ENCODE results near the gene IRF8.

DNA sequence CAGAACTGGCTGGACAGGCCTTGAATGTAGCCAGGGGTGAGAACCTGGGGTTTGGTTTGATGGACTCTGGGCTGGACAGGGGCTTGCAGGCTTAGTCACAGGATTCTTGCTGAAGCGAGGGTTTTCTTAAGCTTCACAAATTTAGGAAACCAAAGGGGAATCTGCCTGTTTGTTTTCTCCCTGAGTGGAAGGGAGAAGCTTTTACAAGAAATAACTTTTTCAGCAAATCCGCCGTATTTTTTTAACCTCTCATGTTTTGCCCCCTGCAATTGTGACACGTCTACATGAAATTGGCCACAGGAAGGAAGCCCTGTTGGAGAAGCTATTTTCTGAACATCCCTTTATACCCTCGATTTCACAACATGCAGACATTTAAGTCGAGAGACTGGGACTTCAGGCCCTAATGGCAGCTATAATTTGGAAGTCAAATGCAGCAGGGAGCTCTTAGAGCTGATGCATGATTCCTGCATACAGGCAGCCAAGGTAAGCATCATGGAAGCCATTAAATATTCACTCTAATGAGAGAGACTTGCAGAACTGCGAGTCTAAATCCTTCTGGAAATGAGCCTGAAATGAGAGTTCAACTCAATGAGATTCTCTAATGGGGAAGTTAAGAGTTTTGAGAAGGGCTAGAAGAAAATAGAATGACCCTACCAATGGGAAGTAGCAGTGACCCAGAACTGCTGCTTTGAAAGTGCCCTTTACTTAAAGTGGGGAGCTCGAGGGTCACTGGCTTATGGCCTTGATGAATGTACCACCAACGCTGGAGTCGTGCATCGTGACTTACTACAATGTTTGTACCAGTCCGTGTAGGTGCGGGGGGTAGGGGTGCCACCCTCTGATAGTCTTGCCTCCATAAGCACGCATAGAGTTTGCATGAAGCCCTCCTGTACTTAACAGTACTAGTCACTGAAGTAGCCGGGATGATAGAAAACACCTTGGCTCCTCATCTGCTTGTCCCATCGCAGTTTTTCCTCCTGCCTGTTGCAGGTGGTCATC, 45.1 kb upstream of the IRF8 start:
- TF ChIP-seq EZH2phosphoT487 (IDR thresholded peaks at IDR 0.05; ENCODE audit: borderline replicate concordance, low read length) (no peak), CTCF (IDR thresholded peaks at IDR 0.05; ENCODE audit: low read depth, low read length, poor library complexity, severe bottlenecking) (no peak)

Data from DOHH2 (cell line).